ENCODE measurements around the gene OPN5.

Gene OPN5

GRCh38 chr6:47787620-47788497, 6.0 kb downstream of the OPN5 start:
- peak; percentile 7 for DNase-seq (ENCODE audit: extremely low read depth, low read depth)
- peak; percentile 88 for TF ChIP-seq CTCF (IDR thresholded peaks at IDR 0.05; ENCODE audit: low read depth, low read length)

- no peak for DNase-seq (ENCODE audit: extremely low read depth, low read depth)
Measured at GRCh38 chr6:47788498-47788884, 6.7 kb downstream of the OPN5 start.

GRCh38 chr6:47789553-47789952, 7.7 kb downstream of the OPN5 start:
- DNase-seq (ENCODE audit: extremely low read depth, low read depth), result no peak
- TF ChIP-seq CTCF (IDR thresholded peaks at IDR 0.05; ENCODE audit: low read depth, low read length), result no peak

More at GRCh38 chr6:47788498-47788884, 6.7 kb downstream of the OPN5 start:
- TF ChIP-seq CTCF (IDR thresholded peaks at IDR 0.05; ENCODE audit: low read depth, low read length), result no peak

- TF ChIP-seq CTCF (IDR thresholded peaks at IDR 0.05; ENCODE audit: low read depth, low read length), result no peak
- no peak for DNase-seq (ENCODE audit: extremely low read depth, low read depth)
Measured at GRCh38 chr6:47792216-47792733, 10.4 kb downstream of the OPN5 start.

GRCh38 chr6:47794577-47795135, 12.8 kb downstream of the OPN5 start:
- DNase-seq (ENCODE audit: extremely low read depth, low read depth), result no peak
- no peak for TF ChIP-seq CTCF (IDR thresholded peaks at IDR 0.05; ENCODE audit: low read depth, low read length)

GRCh38 chr6:47801984-47802383, 20.2 kb downstream of the OPN5 start:
- TF ChIP-seq CTCF (IDR thresholded peaks at IDR 0.05; ENCODE audit: low read depth, low read length), result no peak
- no peak for DNase-seq (ENCODE audit: extremely low read depth, low read depth)

- no peak for TF ChIP-seq CTCF (IDR thresholded peaks at IDR 0.05; ENCODE audit: low read depth, low read length)
- no peak for DNase-seq (ENCODE audit: extremely low read depth, low read depth)
Measured at GRCh38 chr6:47804821-47805220, 23.0 kb downstream of the OPN5 start.
